GM19238 (cell line): Measurements from ENCODE around the gene HAPLN3.

ENCODE experiments used
- DNase-seq: peaks from one replicate; pipeline ENCODE4 v3.0.0; 2011; ENCODE audit warnings: low spot score; ENCODE audit not compliant: insufficient read length

The HAPLN3 gene

DNA sequence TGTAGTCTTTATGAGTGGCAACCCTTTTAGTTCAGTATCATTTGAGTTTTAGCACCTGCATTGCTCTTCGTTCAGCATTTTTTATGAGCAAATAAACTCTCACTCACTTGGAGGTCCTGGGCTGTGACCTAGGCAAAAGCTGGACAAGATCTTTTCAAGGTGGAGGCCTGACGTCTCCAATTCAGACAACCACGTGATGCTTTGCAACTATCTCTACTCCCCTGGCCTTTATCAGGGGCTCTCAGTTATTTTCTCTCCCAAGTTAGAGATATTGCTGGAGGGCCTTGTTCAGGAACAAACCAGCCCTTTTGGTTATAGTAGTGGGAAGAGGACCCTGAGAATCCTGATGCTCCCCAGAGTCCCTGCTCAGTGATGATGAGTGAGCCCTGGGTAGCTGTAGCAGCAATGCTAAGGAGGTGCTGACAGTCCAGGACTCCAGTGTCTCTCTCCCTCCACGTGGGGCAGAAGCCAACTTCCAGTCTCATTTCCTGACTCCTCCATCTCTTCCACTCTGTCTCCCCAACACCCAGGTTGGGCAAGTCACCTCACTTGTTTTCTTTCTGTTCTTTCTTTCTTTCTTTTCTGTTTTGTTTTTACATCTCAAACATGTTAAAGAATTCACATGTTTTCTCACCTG, 30.4 kb downstream of the HAPLN3 start:
- no peak for DNase-seq

DNA sequence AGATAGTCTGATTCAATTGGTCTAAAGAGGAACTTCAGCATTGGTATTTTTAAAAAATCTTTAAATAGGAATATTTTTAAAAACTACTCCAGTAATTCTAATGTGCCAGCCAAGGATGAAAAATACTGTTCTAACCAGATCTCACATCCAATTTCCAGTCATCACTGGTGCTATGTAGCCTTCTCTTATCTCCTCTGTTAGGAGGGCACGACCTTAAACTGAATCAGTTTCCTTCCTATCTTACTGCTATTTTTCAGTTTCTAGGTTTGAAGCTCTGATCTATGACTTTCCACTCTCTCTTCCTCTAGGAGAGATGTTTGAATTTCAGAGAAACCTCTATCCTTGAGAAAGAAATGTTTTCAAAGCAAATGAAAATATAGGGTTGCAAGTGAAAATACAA, 31.9 kb downstream of the HAPLN3 start:
- DNase-seq, result no peak

DNA sequence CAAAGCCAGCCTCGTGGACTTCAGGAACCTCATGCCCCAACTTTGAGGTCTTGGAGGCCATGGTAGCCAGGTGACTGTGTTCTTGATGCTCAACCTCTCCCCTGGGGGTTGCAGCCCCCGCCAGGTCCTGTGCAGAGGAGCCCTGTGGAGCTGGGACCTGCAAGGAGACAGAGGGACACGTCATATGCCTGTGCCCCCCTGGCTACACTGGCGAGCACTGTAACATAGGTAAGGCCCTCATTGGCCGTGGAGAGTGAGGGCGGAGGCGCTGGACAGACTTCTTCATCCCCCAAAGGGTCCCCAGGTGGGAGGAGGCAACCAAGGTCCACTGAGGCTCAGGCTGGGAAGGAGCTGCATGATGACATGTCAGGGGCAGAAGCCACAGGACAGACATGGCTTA, 35.1 kb downstream of the HAPLN3 start:
- DNase-seq, result no peak

DNA sequence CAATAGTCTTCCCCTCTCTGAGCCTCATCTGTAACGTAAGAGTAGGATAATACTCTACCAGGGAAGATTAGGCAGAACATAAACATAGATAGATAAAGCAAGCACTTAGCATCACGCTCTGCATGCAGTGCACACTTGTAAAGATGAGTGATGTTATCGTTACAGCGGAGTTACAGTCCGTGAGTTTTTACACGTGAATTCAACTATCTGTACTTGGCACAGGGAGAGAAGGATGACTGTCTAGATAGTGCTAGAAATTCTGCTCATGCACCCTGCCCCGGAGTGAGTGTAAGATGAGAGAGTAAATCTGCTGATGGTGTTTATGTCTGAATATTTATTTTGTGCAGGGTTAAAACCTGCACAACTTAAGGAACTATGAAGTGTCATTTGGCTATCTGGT, 35.8 kb downstream of the HAPLN3 start:
- no peak for DNase-seq

DNA sequence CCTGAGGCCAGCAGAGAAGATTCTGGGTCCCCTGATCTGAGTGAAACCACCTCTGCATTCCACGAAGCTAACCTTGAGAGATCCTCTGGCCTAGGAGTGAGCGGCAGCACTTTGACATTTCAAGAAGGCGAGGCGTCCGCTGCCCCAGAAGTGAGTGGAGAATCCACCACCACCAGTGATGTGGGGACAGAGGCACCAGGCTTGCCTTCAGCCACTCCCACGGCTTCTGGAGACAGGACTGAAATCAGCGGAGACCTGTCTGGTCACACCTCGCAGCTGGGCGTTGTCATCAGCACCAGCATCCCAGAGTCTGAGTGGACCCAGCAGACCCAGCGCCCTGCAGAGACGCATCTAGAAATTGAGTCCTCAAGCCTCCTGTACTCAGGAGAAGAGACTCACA, 36.4 kb downstream of the HAPLN3 start:
- DNase-seq, result no peak

DNA sequence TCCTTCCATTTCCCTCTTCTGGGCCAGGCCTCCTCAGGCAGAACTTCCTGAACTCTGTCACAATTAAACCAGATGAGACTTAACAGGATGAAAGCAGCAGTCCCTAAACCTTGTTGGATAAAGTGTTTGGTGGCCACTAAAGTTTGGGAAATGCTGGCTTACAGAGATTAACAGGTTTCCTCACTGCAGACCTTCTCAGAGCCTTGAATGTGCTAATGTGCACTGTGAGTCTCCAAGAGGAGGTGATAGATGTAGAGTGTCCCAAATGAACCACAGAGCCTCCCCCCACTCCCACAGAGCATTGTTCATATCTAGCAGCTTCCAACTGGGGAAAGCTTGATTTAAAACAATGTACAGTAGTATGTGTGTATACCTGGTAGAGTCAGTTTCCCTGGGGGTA, 42.9 kb downstream of the HAPLN3 start:
- DNase-seq, result no peak

DNA sequence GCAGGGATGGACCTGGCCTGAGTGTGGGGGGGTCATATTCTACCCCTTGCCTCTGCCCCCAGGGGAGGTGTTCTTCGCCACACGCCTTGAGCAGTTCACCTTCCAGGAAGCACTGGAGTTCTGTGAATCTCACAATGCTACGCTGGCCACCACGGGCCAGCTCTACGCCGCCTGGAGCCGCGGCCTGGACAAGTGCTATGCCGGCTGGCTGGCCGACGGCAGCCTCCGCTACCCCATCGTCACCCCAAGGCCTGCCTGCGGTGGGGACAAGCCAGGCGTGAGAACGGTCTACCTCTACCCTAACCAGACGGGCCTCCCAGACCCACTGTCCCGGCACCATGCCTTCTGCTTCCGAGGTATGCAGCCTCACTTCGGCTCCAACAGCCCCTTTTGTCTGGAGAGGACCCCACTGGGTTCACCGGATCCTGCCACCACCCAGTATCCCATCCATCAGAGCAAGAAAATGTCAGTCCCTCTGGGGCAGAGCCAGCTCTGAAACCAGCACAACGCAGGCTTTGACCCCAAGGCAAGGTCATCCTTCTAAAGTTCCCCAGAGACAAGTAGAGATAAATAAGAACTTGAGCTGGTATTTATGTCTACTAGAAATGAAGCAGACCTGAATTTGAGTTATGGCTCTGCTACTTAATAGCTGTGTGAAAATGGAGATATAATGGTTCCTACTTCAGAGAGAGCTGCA, 45.8 kb downstream of the HAPLN3 start:
- DNase-seq, result no peak

DNA sequence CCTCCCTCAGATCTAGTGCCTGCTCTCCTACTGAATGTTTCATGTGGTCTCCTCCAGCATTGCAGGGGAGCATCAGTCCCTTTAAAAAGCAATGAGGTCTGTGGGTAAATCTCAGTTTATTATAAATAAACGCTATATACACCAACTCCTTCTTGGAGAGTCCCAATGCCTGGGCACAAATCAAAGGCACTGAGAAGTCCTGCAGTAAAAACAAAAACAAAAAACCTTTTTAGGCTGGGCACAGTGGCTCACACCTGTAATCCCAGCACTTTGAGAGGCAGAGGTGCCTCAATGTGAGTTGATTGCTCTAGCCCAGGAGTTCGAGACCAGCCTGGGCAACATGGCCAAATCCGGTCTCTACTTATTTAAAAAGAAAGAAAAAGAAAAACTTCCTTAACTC, 47.1 kb downstream of the HAPLN3 start:
- DNase-seq, result no peak

DNA sequence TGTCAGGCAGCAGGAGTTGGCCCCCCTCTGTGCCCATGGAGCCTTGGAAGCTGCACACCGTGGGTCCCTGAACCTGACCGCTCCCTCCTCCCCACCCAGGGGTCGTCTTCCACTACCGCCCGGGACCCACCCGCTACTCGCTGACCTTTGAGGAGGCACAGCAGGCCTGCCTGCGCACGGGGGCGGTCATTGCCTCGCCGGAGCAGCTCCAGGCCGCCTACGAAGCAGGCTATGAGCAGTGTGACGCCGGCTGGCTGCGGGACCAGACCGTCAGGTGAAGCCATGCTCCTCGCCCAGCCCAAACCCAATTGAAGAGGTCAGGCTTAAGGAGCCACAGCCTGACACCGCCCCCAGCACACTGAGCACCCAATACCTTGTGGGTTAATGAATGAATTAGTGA, 48.2 kb downstream of the HAPLN3 start:
- DNase-seq, result no peak

DNA sequence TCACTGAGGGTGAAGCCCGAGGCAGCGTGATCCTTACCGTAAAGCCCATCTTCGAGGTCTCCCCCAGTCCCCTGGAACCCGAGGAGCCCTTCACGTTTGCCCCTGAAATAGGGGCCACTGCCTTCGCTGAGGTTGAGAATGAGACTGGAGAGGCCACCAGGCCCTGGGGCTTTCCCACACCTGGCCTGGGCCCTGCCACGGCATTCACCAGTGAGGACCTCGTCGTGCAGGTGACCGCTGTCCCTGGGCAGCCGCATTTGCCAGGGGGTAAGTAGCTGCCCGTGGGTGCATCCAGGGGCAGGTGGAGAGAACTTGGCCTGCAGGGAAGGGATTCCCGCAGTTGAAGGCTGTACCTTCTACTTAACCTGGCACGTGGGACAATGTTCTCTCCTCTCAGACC, 49.7 kb downstream of the HAPLN3 start:
- DNase-seq, result no peak

DNA sequence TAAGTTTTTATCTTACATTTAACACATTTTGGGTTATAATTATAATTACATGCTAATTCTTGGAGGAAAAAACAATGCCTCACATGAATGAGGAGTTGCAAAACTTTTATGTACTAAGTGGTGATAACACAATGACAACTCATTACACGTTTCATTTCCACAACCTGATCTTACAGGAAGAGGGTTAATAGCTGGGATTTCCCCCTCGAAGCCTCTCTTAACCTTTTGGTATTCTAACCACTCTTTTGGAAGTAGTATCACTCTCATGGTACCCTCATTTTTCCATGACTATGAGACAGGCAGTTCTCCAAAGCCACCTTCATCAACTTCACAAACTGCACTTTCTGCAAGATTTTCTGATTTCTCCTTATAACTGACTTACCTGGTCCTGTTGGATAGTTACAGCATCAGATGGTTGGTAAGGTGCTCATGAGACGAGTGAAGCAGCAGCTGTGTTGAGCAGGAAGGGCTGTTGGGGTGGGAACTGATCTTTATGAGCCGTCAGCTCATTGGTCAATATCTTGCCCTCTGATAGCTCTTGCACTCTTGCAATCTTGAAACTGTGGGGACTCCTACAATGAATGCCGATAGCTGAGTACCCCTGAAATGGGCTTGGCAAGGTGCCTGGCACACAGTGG, 50.5 kb downstream of the HAPLN3 start:
- no peak for DNase-seq

DNA sequence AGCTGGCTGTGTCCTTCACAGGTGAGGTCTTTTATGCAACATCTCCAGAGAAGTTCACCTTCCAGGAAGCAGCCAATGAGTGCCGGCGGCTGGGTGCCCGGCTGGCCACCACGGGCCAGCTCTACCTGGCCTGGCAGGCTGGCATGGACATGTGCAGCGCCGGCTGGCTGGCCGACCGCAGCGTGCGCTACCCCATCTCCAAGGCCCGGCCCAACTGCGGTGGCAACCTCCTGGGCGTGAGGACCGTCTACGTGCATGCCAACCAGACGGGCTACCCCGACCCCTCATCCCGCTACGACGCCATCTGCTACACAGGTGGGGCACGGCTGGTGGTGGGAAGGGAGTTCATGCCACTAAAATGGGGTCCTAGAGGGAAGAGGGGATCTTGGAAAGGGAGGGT, 52.0 kb downstream of the HAPLN3 start:
- no peak for DNase-seq

DNA sequence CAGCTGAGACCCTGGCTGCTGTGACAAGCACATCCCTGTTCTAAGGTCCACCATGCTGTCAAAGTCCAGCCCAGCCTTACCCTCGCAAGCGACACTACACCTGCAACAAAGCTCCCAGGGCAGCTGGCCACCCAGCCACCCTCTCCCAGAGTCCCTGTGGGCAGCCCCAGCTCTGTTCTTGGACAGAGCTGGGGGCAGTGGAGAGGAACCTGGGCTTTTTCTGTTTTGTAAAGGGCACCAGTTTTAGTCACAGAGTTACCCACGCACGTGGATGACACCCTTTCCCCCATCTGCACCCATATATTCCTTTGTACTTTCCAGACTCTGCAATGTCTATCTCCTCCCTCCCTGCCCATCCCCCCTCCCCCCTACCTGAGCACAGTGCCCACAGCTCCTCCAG, 53.2 kb downstream of the HAPLN3 start:
- DNase-seq, result no peak

DNA sequence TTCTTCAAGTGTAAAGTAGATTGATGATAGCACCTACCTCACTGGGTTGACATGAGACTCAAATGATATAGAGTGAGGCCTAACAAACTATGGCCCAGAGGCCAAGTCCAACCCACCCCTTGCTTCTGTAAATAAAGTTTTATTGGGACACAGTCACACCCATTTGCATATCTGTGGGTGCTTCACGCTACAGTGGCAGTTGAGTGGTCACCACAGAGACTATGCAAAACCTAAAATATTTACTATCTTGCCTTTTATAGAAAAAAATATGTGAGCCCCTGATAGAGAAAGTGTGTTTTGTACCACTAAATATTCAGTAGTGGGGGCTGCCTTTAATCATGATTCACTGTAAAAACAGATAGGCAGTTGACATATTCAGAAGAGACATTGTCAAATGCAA, 54.1 kb downstream of the HAPLN3 start:
- no peak for DNase-seq

DNA sequence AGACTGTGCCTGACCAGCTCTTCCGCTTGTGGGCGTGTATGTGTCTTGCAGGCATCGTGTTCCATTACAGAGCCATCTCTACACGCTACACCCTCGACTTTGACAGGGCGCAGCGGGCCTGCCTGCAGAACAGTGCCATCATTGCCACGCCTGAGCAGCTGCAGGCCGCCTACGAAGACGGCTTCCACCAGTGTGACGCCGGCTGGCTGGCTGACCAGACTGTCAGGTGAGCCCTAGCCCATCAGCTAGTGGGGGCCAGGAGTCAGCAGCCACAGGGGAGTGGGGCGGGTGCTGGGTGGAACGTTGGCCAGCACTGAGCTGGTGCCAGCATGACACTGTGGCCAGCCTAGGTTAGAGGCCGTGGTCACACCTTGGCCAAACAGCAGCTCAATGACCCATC, 55.4 kb downstream of the HAPLN3 start:
- no peak for DNase-seq

DNA sequence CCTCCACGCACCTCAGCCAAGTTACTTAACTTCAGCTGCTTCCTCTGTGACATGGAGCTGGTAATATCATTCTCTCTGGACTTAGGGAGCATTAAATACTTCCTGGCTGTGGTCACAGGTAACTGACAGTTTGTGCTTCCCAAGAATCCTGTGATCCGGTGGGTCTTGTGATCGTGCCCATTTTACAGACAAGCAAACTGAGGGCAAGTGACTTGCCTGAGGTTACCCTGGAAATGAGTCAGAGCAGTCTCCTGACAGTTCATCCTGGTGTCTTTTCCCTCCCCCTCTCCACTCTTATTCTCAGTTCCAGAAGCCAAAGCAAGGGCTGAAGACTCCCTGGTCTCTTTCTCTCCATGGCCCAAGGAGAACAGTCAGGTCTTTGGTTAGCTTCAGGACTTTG, 56.2 kb downstream of the HAPLN3 start:
- DNase-seq, result no peak

DNA sequence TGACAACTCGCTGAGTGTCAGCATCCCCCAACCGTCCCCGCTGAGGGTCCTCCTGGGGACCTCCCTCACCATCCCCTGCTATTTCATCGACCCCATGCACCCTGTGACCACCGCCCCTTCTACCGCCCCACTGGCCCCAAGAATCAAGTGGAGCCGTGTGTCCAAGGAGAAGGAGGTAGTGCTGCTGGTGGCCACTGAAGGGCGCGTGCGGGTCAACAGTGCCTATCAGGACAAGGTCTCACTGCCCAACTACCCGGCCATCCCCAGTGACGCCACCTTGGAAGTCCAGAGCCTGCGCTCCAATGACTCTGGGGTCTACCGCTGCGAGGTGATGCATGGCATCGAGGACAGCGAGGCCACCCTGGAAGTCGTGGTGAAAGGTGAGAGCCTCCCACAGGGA, 56.7 kb downstream of the HAPLN3 start:
- DNase-seq, result no peak

DNA sequence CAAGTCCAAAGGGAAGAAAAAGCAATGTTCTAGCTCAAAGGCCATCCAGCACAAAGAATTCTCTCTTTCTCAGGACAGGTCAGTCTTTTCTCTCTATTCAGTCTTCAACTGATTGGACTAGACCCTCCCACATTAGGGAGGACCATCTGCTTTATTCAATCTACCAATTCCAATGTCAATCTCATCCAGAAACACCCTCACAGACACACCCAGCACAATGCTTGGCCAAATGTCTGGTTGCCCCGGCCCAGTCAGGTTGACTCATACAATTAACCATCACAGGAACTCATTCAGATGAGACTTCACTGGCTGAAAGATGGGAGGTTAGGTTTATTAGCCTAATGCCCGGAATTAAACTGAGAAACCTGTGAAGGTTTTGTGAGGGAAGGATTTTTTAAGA, 59.7 kb downstream of the HAPLN3 start:
- DNase-seq, result no peak

DNA sequence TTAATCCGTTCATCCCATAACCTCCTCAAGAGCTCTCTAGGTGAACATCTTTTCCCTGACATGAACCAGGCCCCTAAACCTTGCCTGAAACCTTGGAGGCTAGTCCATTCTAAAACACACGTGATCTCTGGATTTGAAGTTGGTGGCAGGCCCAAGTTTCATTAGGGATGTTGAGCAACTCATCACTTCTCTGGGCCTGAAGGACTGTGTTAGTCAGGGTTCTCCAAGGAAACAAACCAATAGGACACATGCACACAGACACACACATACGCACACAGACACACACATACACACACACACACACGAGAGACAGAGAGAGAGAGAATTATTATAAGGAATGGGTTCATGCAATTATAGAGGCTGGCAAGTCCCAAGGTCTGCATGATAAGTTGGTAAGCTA, 60.2 kb downstream of the HAPLN3 start:
- no peak for DNase-seq

DNA sequence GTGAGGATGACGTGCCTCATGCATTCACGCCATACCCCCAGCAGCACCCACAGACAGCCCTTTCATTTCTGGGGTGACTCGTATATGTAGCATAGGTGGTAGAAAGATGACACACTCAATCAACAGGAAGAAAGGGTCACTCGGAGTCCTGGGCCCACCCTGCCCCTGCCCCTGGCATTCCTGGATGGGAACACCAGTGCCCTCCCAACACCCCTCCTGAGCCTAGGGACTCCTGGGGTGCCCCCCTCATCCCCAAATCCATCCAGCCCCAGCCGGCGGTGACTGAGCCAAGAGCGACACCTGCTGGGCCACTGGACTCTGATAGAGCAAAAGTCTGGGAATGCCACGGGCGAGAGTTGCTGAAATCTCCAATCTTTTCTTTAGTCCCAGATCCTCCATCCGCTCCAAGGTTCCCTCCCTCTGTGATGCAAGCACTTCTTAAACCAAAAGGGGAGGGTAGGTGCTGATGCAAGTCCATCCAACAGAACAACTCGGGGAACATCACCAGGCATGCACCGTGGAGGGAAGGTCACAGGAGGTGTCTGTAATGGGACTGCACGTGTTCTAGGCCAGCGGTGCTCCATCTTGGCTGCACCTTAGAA, 61.0 kb downstream of the HAPLN3 start:
- no peak for DNase-seq

DNA sequence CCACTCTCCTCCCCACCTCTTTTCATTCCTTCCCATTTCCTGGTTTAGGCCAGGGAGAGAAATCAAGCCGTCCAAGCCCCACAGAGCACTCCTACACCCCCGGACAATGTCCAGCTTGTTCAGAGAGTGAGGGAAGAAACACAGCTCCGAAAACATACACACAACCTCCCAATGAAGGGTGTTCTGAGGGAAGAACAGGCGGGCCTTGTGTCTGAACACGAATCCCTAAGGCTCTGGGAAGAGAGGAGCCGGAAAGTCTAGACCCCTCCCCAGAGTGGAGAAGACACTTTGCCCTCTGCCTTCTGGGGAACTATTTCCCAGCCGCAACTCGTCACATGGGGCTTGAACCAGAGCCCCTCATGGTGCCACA, 61.6 kb downstream of the HAPLN3 start:
- DNase-seq, result no peak

DNA sequence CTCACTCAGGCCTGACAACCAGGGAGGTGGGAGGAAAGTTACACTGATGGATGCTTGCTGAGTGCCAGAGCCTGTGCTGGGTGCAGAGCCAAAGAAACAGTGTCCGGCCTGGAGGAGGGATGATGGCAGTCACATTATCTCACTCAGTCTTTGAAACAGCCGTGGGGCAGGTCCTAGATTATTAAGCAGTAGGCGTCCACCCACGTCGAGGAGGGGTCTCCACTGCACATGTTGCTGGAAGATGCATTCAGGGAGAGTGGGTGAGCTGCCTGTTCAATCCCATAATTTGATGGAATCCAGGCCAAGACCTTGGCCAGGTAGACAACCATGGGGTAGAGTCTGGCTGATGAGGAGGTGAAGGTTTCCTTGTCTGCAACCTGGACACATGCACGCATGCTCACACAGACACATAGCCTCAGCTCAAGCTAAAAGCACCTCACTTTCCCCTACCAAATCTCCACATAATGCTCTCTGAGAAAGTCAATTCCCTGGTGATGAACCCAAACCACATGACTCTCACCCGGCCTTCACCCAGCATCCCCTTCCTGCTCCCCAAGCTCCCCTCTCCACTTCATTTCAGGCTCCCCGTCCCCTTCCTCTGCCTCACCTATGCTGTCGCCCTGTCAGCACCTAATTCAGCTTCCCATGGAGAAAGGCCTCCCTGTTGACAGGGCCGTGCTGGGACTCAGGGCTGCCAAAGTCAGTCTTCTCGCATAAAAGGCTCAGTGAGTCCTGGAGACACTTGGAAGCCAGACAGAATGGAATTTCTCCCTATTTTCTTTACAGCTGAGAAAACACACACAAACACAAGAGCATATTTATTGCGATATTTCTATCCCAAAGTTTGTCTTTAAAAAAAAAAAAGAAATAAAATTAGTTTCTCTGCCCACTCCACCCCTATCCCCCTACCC, 62.3 kb downstream of the HAPLN3 start:
- no peak for DNase-seq
